Endothelial cell of umbilical vein (primary cell): ENCODE results near the gene SPATS2L. TPM values are rescaled to one million over a fixed set of nuclear protein-coding genes. Genes with fewer than 3 reads are reported as not detected.

Source experiments
- BruUV-seq: library from RNA; stranded (reverse); fragments of 400-500 nt; replicated peaks from 2 replicates; lab custom pipeline; 2021; lab: Mats Ljungman, UMichigan
- CTCF ChIA-PET: fragments of 300-600, 350-600 bp; sonication (Branson Sonifier 250); formaldehyde crosslinking; loops from one replicate; lab custom pipeline; 2021; ENCODE audit warnings: antibody characterized with exemption, inconsistent platforms; lab: Charles Lee
- POLR2A ChIA-PET: fragments of 300-600, 350-600 bp; sonication (Branson Sonifier 250); formaldehyde crosslinking; loops from one replicate; lab custom pipeline; 2021; ENCODE audit warnings: antibody characterized with exemption, inconsistent platforms; lab: Charles Lee
- DNase-seq: peaks from one replicate; pipeline ENCODE4 v3.0.0-alpha.2; 2011; ENCODE audit warnings: low read depth, low spot score
- FAIRE-seq: peaks from 2 replicates; lab custom pipeline; 2011; peaks lifted over from hg19 to GRCh38; lab: Jason Lieb, UNC
- H2AFZ ChIP-seq: 2 replicates; pipeline ENCODE4 v1.6.0; 2012; ENCODE audit warnings: low read depth, low read length, control low read depth, inconsistent platforms
- H3K27ac ChIP-seq: 2 replicates; pipeline ENCODE4 v1.5.1; 2011; ENCODE audit warnings: low read depth, mild to moderate bottlenecking, control low read depth, low read length, moderate library complexity; ENCODE audit not compliant: insufficient read depth
- H3K27me3 ChIP-seq, 2 experiments: 2 replicates each; pipeline versions ENCODE4 v1.6.0 to v1.6.1; 2011; ENCODE audit warnings: low read length in 2 of 2, mixed read lengths in 1 of 2; ENCODE audit not compliant: control insufficient read depth in 2 of 2, insufficient read depth in 2 of 2
- H3K36me3 ChIP-seq, 2 experiments: 2 replicates in 1 of 2; 3 replicates in 1 of 2; pipeline ENCODE4 v1.5.1; 2011; ENCODE audit warnings: low read length in 2 of 2, mild to moderate bottlenecking in 1 of 2, moderate library complexity in 1 of 2; ENCODE audit not compliant: control insufficient read depth in 2 of 2, insufficient read depth in 2 of 2; ENCODE audit errors: extremely low read depth in 1 of 2
- H3K4me1 ChIP-seq: 3 replicates; pipeline ENCODE4 v1.5.1; 2011; ENCODE audit warnings: mild to moderate bottlenecking, low read length; ENCODE audit not compliant: control insufficient read depth, insufficient read depth; ENCODE audit errors: extremely low read depth
- H3K4me2 ChIP-seq: 2 replicates; pipeline ENCODE4 v1.6.1; 2011; ENCODE audit warnings: low read length, control low read depth, mixed read lengths; ENCODE audit not compliant: insufficient read depth
- H3K4me3 ChIP-seq, 3 experiments: fragments of 200-600 bp in 1 of 3; sonication (generic), shearing (Covaris generic) in 1 of 3; replicated peaks in 1 of 3; 2 replicates each; pipeline ENCODE4 v1.5.1; 2011 to 2016; ENCODE audit warnings: control low read depth in 3 of 3, low read length in 3 of 3, mild to moderate bottlenecking in 2 of 3, inconsistent platforms in 1 of 3, low read depth in 1 of 3, moderate library complexity in 1 of 3; ENCODE audit not compliant: insufficient read depth in 1 of 3
- H3K79me2 ChIP-seq: 2 replicates; pipeline ENCODE4 v1.6.0; 2012; ENCODE audit warnings: low read length, inconsistent platforms; ENCODE audit not compliant: control insufficient read depth, insufficient read depth
- H3K9ac ChIP-seq: replicated peaks from 2 replicates; pipeline ENCODE3; 2011; ENCODE audit warnings: low read length, control low read depth; ENCODE audit not compliant: insufficient read depth; ENCODE audit errors: extremely low read depth
- H3K9me1 ChIP-seq: replicated peaks from 3 replicates; pipeline ENCODE4 v1.6.0; 2011; ENCODE audit warnings: mild to moderate bottlenecking, low read length; ENCODE audit not compliant: control insufficient read depth, insufficient read depth; ENCODE audit errors: extremely low read depth
- H3K9me3 ChIP-seq: replicated peaks from 2 replicates; pipeline ENCODE4 v1.5.1; 2012; ENCODE audit warnings: low read length, inconsistent platforms; ENCODE audit not compliant: control insufficient read depth, insufficient read depth
- H4K20me1 ChIP-seq: replicated peaks from 2 replicates; pipeline ENCODE3; 2011; ENCODE audit warnings: mild to moderate bottlenecking, low read length; ENCODE audit not compliant: control insufficient read depth, insufficient read depth; ENCODE audit errors: extremely low read depth
- CTCF ChIP-seq, 2 donors: IDR thresholded peaks; 1 replicate in 1 of 2; 2 replicates in 1 of 2; pipeline ENCODE4 v1.5.1; 2011; ENCODE audit warnings: low read length in 2 of 2, mild to moderate bottlenecking in 2 of 2, moderate library complexity in 2 of 2, control low read depth in 1 of 2, inconsistent platforms in 1 of 2, low read depth in 1 of 2; ENCODE audit not compliant: insufficient read depth in 1 of 2; ENCODE audit errors: extremely low read depth in 1 of 2
- EZH2 ChIP-seq: IDR thresholded peaks from 2 replicates; pipeline ENCODE4 v1.6.1; 2012; ENCODE audit warnings: borderline replicate concordance, low read depth, mild to moderate bottlenecking, moderate library complexity, low read length, inconsistent platforms; ENCODE audit not compliant: severe bottlenecking
- FOS ChIP-seq: IDR thresholded peaks from 2 replicates; pipeline ENCODE4 v1.6.1; 2011; ENCODE audit warnings: mild to moderate bottlenecking, low read length, moderate library complexity, borderline replicate concordance; ENCODE audit not compliant: insufficient read depth
- GATA2 ChIP-seq: IDR thresholded peaks from 2 replicates; pipeline ENCODE4 v1.7.0; 2011; ENCODE audit warnings: low read depth, mild to moderate bottlenecking, moderate library complexity, mixed read lengths, low read length; ENCODE audit not compliant: insufficient read length, insufficient read depth
- JUN ChIP-seq: IDR thresholded peaks from 2 replicates; pipeline ENCODE4 v1.6.1; 2011; ENCODE audit warnings: borderline replicate concordance, low read depth; ENCODE audit not compliant: insufficient read length, insufficient read depth
- MAX ChIP-seq: IDR thresholded peaks from 2 replicates; pipeline ENCODE4 v1.6.1; 2011; ENCODE audit not compliant: insufficient read depth, insufficient read length
- MYC ChIP-seq: IDR thresholded peaks from one replicate; pipeline ENCODE4 v1.6.1; 2011; ENCODE audit warnings: mild to moderate bottlenecking, low read depth, low read length
- POLR2A ChIP-seq: IDR thresholded peaks from 2 replicates; pipeline ENCODE4 v1.6.1; 2012; ENCODE audit warnings: low read depth, mild to moderate bottlenecking, control low read depth, low read length
- POLR2AphosphoS5 ChIP-seq: IDR thresholded peaks from 2 replicates; pipeline ENCODE4 v1.6.1; 2012; ENCODE audit warnings: low read depth, mild to moderate bottlenecking, control low read depth, low read length, moderate library complexity; ENCODE audit not compliant: insufficient read depth
- dilution Hi-C: fragments of 300-500 bp; cut with MboI; formaldehyde crosslinking; loops from one replicate; pipeline ENCODE4 v1.15.0; 2019; ENCODE audit warnings: low sequenced_read_pairs; ENCODE audit not compliant: extremely low pct_ligation_motif_present
- intact Hi-C: fragments of 100-400 bp; cut with micrococcal nuclease; formaldehyde crosslinking; loops from one replicate; pipeline ENCODE4 v1.10.0; 2022
- polyA plus RNA-seq, 4 experiments: library from polyadenylated mRNA; depleted of rRNA in 3 of 4; stranded (reverse) in 3 of 4; unstranded in 1 of 4; fragments of >200 nt; gene quantifications; 2 replicates each; pipeline versions ENCODE4 v1.2.1 to v1.2.3, GENCODE V29; 2011 to 2012; ENCODE audit warnings: missing spikeins in 1 of 4
- total RNA-seq: library from RNA; stranded (reverse); gene quantifications from 2 replicates; pipeline ENCODE4 v1.2.3, GENCODE V29; 2021

The SPATS2L gene
- total and polyA plus RNA-seq, 2 donors (not counting 3 experiments of a cell fraction or from before 2014, with no cell fraction given) = 29.1 to 72.9 TPM

GRCh38 chr2:200286578-200286977, 19.9 kb upstream of the SPATS2L start:
- BruUV-seq = no TSS peak
- ChIA-PET POLR2A (no interaction called here), CTCF (interaction anchor here (1.1 to 1.6 kb wide), 2 partner anchors 15 to 19 kb away, joined by 4 to 5 read pairs; no protein-coding TSS in a partner anchor)
- Histone ChIP-seq H4K20me1 (no peaks in the 10 kb centered on the region), H3K4me2 (no peak overlapping the region), H3K36me3 (no peaks in the 10 kb centered on the region), H2AFZ (no peak overlapping the region), H3K9ac (no peak overlapping the region), H3K79me2 (no peaks in the 10 kb centered on the region), H3K4me1 (no peaks in the 10 kb centered on the region), H3K27ac (no peak overlapping the region), H3K9me1 (no peaks in the 10 kb centered on the region), H3K4me3 (no peak overlapping the region), H3K27me3 (peaks cover 9 to 11% of the 10 kb centered on the region in 2 experiments), H3K9me3 (no peaks in the 10 kb centered on the region)
- intact Hi-C loops (no loop called here), dilution Hi-C loops (no loop called here)
- TF ChIP-seq JUN = no peak
- TF ChIP-seq EZH2 = no peak
- TF ChIP-seq GATA2 = no peak
- no peak for TF ChIP-seq CTCF (IDR thresholded peaks at IDR 0.05; ENCODE audit: extremely low read depth in 1 of 2, insufficient read depth in 1 of 2, low read depth in 1 of 2, low read length in 2 of 2)
- TF ChIP-seq MYC = no peak
- no peak for TF ChIP-seq MAX
- TF ChIP-seq POLR2A = no peak
- TF ChIP-seq POLR2AphosphoS5 = no peak
- TF ChIP-seq FOS = no peak
- FAIRE-seq (no peak), DNase-seq (no peak)
